Fibroblast of mammary gland (primary cell): ENCODE results near the gene SIGLEC9.

ENCODE experiments used
- DNase-seq: peaks from one replicate; pipeline ENCODE4 v3.0.0-alpha.2; 2010; ENCODE audit warnings: low read depth
- H3K4me3 ChIP-seq: 2 replicates; pipeline ENCODE4 v1.5.1; 2011; ENCODE audit warnings: low read depth, mild to moderate bottlenecking, low read length, moderate library complexity; ENCODE audit not compliant: control insufficient read depth
- CTCF ChIP-seq: conservative IDR thresholded peaks from 2 replicates; pipeline ENCODE4 v1.5.1; 2011; ENCODE audit warnings: low read depth, low read length, inconsistent platforms; ENCODE audit not compliant: control insufficient read depth, insufficient read depth

Gene SIGLEC9

GRCh38 chr19:51100601-51101000 is 24.1 kb upstream of the SIGLEC9 start:
- H3K4me3 ChIP-seq = no peak overlapping the region
- no peak for TF ChIP-seq CTCF
- DNase-seq = no peak

GRCh38 chr19:51101171-51101865 is 23.4 kb upstream of the SIGLEC9 start:
- DNase-seq = peak; percentile 26
- H3K4me3 ChIP-seq = no peak overlapping the region
- TF ChIP-seq CTCF = no peak

- TF ChIP-seq CTCF = no peak
- H3K4me3 ChIP-seq = no peak overlapping the region
- DNase-seq = no peak
These were observed 21.7 kb upstream of the SIGLEC9 start for GRCh38 chr19:51102991-51103390.

DNA sequence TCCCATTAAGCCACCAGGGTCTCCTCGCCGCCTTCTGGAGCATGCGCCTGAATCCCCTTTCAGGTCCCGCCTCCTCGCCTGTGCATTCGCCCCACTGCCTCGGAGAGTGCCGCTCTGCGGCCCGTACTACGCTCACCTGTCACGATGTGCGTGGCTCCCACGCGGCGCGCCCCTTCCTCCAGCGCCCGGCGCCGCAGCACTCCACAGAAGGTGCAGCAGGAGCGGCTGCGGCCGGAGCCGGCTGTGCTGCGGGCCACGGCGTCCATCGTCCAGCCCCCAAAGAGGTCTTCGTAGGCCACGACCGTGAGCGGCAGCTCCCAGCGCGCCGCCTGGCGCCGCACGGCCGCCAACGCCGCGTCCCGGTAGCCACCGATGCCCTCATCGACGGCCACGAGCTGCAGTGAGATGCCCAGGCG is 20.8 kb upstream of the SIGLEC9 start:
- no peak for DNase-seq
- H3K4me3 ChIP-seq = no peak overlapping the region
- TF ChIP-seq CTCF = no peak

GRCh38 chr19:51107406-51108065 is 17.2 kb upstream of the SIGLEC9 start:
- no peak for TF ChIP-seq CTCF
- peak; percentile 36 for DNase-seq
- peak overlapping the region; percentile 89 for H3K4me3 ChIP-seq

- DNase-seq = peak; percentile 99
- TF ChIP-seq CTCF = no peak
- peak within 1 kb of the TSS; percentile 89 for H3K4me3 ChIP-seq
These were observed 16.5 kb upstream of the SIGLEC9 start, which contains the start of gene CTU1 for GRCh38 chr19:51108066-51108804. Gene CTU1, minus strand, starts transcription at chr19:51108409. Its CDS starts 3,840 bp downstream, at chr19:51104569.
